Measurements from ENCODE around the gene ZNF768. TPM values are rescaled to one million over a fixed set of nuclear protein-coding genes. Genes with fewer than 3 reads are reported as not detected.
"Not testable (repeated sequence)": the region's sequence is repeated elsewhere in the genome, so short reads cannot be mapped to it uniquely, and the experiment has no call there.

Gene ZNF768
- total and polyA plus RNA-seq, 2 of the 13 experiments (the other 11 are each of a cell fraction or from before 2014, with no cell fraction given), result 26.7 to 34.4 TPM

- H3K9me3 ChIP-seq (ENCODE audit: low read length); DNase-seq (ENCODE audit: low spot score); H3K36me3 ChIP-seq (replicated peaks in 1 of 2; ENCODE audit: control insufficient read depth in 1 of 2, insufficient read depth in 2 of 2, low read length in 2 of 2); H4K20me1 ChIP-seq (ENCODE audit: insufficient read depth, low read length); H2AFZ ChIP-seq (ENCODE audit: low read length); in situ Hi-C loops (cut with HindIII; ENCODE audit: extremely low pct_ligation_motif_present, low pct_unique_long_range_greater_than_20kb); FAIRE-seq; BruUV-seq (replicated peaks); ATAC-seq; H3K27me3 ChIP-seq (ENCODE audit: control insufficient read depth in 1 of 2, insufficient read depth in 2 of 2, low read length in 2 of 2); intact Hi-C loops (cut with micrococcal nuclease; ENCODE audit: unreplicated experiment): not testable (repeated sequence)
- 0 out of 2 replicates have a peak, but pooled peaks have one; percentile 16 for TF ChIP-seq ZBTB33 (CRISPR knock-in tag; IDR thresholded peaks at IDR 0.05)
- TF ChIP-seq ZBTB38 (CRISPR knock-in tag; IDR thresholded peaks at IDR 0.05), result peak; percentile 59; the same call in 1 of the 2 replicates
- POLR2A ChIA-PET, result interaction anchor here (1.1 to 5.1 kb wide), 10 partner anchors 9 to 107 kb away, joined by 4 to 187 read pairs (median 10); partner anchors contain the start of genes DCTPP1, ZNF689 and ZNF764
- H3K27ac ChIP-seq (ENCODE audit: extremely low read length, insufficient read depth, low read length), result peak overlapping the region; percentile 85
- H3K4me2 ChIP-seq (ENCODE audit: low read depth, low read length), result peak overlapping the region; percentile 95
- peaks cover 31% of the 10 kb centered on the region for H3K79me2 ChIP-seq (ENCODE audit: insufficient read depth, low read length)
- peak overlapping the region in 2 of 3 experiments; percentile 75 to 81; a peak in 3 of 6 replicates for H3K4me3 ChIP-seq (replicated peaks in 1 of 3; ENCODE audit: insufficient read depth in 1 of 3, low read depth in 2 of 3, low read length in 3 of 3)
- H3K4me1 ChIP-seq (ENCODE audit: insufficient read depth, low read length), result peaks cover 68% of the 10 kb centered on the region
- H3K9ac ChIP-seq (ENCODE audit: insufficient read depth, low read depth, low read length), result peak overlapping the region; percentile 89
- CTCF ChIA-PET (ENCODE audit: low intra/inter-chr PET ratio, low total read pairs), result interaction anchor here (1.6 kb wide), 1 partner anchor 106 kb away, joined by 7 read pairs; the partner anchor contains the start of gene DCTPP1
- 93% methylated on average over 13 of the region's 13 CpGs for WGBS (ENCODE audit: low lambda C conversion rate)
Observed at GRCh38 chr16:30536391-30537024, 10.1 kb upstream of the ZNF768 start.

- intact Hi-C loops (cut with micrococcal nuclease; ENCODE audit: unreplicated experiment), result loop anchor here (2.0 kb wide), 2 partner anchors 23 to 63 kb away; partner anchors contain the start of gene ZNF764
- FAIRE-seq, result peak; percentile 8
- Histone ChIP-seq H3K4me1 (ENCODE audit: insufficient read depth, low read length) (peaks cover 68% of the 10 kb centered on the region), H3K79me2 (ENCODE audit: insufficient read depth, low read length) (peaks cover 31% of the 10 kb centered on the region), H3K36me3 (replicated peaks in 1 of 2; ENCODE audit: control insufficient read depth in 1 of 2, insufficient read depth in 2 of 2, low read length in 2 of 2) (peaks cover 0 to 1% of the 10 kb centered on the region in 2 experiments; a peak in 1 of 5 replicates), H3K9ac (ENCODE audit: insufficient read depth, low read depth, low read length) (peak overlapping the region; percentile 89), H3K27me3 (ENCODE audit: control insufficient read depth in 1 of 2, insufficient read depth in 2 of 2, low read length in 2 of 2) (no peaks in the 10 kb centered on the region; a peak in 1 of 5 replicates), H3K4me3 (replicated peaks in 1 of 3; ENCODE audit: insufficient read depth in 1 of 3, low read depth in 2 of 3, low read length in 3 of 3) (peak overlapping the region; percentile 75 to 93 (median 81)), H3K9me3 (ENCODE audit: low read length) (no peaks in the 10 kb centered on the region), H4K20me1 (ENCODE audit: insufficient read depth, low read length) (no peaks in the 10 kb centered on the region), H2AFZ (ENCODE audit: low read length) (no peak overlapping the region), H3K27ac (ENCODE audit: extremely low read length, insufficient read depth, low read length) (peak overlapping the region; percentile 85), H3K4me2 (ENCODE audit: low read depth, low read length) (peak overlapping the region; percentile 95)
- in situ Hi-C loops (cut with HindIII; ENCODE audit: extremely low pct_ligation_motif_present, low pct_unique_long_range_greater_than_20kb), result no loop called here
- 44% methylated on average over 12 of the region's 12 CpGs for WGBS (ENCODE audit: low lambda C conversion rate)
- BruUV-seq (replicated peaks), result no TSS peak
- ChIA-PET POLR2A (interaction anchor here (0.7 to 5.1 kb wide), 28 partner anchors 9 to 200 kb away, joined by 3 to 187 read pairs (median 7); partner anchors contain the start of genes CD2BP2, DCTPP1, FBRS and TBC1D10B), CTCF (ENCODE audit: low intra/inter-chr PET ratio, low total read pairs) (interaction anchor here (1.6 kb wide), 1 partner anchor 106 kb away, joined by 7 read pairs; the partner anchor contains the start of gene DCTPP1)
- ATAC-seq, result peak; percentile 82
- DNase-seq (ENCODE audit: low spot score), result peak; percentile 76
- TF ChIP-seq LRRFIP1 (CRISPR knock-in tag; conservative IDR thresholded peaks at IDR 0.05) (no peak), ZNF569 (CRISPR knock-in tag; IDR thresholded peaks at IDR 0.05; ENCODE audit: borderline replicate concordance) (no peak), TRIM24 (CRISPR knock-in tag; IDR thresholded peaks at IDR 0.05) (no peak), CREM (IDR thresholded peaks at IDR 0.05) (no peak), CREM (CRISPR knock-in tag; IDR thresholded peaks at IDR 0.05) (no peak), ZNF496 (CRISPR knock-in tag; IDR thresholded peaks at IDR 0.05; ENCODE audit: insufficient replicate concordance) (no peak), SKI (IDR thresholded peaks at IDR 0.05; ENCODE audit: partially characterized antibody) (no peak), THRA (CRISPR knock-in tag; IDR thresholded peaks at IDR 0.05; ENCODE audit: borderline replicate concordance) (no peak; the same call in 1 of the 2 replicates)
Observed at GRCh38 chr16:30535777-30536190, 9.4 kb upstream of the ZNF768 start.

All from HepG2 (cell line).